GM19035 (cell line): ENCODE data around the gene ZNF66.
"Not testable (repeated sequence)": the region's sequence is repeated elsewhere in the genome, so short reads cannot be mapped to it uniquely, and the experiment has no call there.

Source experiments
- ATAC-seq: cut with Tn5 transposase; IDR thresholded peaks from one replicate; pipeline ENCODE4 v1.9.1; 2021; ENCODE audit not compliant: unreplicated experiment

The ZNF66 gene

GRCh38 chr19:20776083-20777076 is at the start of gene ZNF66:
Gene ZNF66, plus strand, starts transcription at chr19:20776304. Its CDS starts 144 bp downstream, at chr19:20776448.
- peak; percentile 98 for ATAC-seq

GRCh38 chr19:20750169-20750568 is 25.9 kb upstream of the ZNF66 start:
- ATAC-seq, result not testable (repeated sequence)

GRCh38 chr19:20752291-20752690 is 23.8 kb upstream of the ZNF66 start:
- not testable (repeated sequence) for ATAC-seq

- ATAC-seq, result not testable (repeated sequence)
Measured at GRCh38 chr19:20769225-20769736, 6.8 kb upstream of the ZNF66 start.

GRCh38 chr19:20787786-20788185 is 11.7 kb downstream of the ZNF66 start:
- no peak for ATAC-seq

- ATAC-seq, result no peak
Measured at GRCh38 chr19:20791806-20792205, 15.7 kb downstream of the ZNF66 start.

- ATAC-seq, result not testable (repeated sequence)
Measured at GRCh38 chr19:20806311-20807262, 30.5 kb downstream of the ZNF66 start.

- no peak for ATAC-seq
Measured at GRCh38 chr19:20840371-20840770, 64.3 kb downstream of the ZNF66 start.
